ENCODE measurements around the gene SNX5. TPM values are rescaled to one million over a fixed set of nuclear protein-coding genes. Genes with fewer than 3 reads are reported as not detected.
A peak's percentile ranks its signal among the peaks of the same experiment; 100 is the strongest.

Gene SNX5
- total and polyA plus RNA-seq, 9 of the 15 experiments (the other 6 are each of a cell fraction or from before 2014, with no cell fraction given): 53.5 to 276 (median 160) TPM

GRCh38 chr20:17965042-17965697 is 3.4 kb downstream of the SNX5 start (continued):
- TF ChIP-seq ZNF398 (CRISPR knock-in tag; IDR thresholded peaks at IDR 0.05): no peak
- TF ChIP-seq, protein P1, sequence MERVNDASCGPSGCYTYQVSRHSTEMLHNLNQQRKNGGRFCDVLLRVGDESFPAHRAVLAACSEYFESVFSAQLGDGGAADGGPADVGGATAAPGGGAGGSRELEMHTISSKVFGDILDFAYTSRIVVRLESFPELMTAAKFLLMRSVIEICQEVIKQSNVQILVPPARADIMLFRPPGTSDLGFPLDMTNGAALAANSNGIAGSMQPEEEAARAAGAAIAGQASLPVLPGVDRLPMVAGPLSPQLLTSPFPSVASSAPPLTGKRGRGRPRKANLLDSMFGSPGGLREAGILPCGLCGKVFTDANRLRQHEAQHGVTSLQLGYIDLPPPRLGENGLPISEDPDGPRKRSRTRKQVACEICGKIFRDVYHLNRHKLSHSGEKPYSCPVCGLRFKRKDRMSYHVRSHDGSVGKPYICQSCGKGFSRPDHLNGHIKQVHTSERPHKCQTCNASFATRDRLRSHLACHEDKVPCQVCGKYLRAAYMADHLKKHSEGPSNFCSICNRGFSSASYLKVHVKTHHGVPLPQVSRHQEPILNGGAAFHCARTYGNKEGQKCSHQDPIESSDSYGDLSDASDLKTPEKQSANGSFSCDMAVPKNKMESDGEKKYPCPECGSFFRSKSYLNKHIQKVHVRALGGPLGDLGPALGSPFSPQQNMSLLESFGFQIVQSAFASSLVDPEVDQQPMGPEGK (CRISPR knock-in tag; IDR thresholded peaks at IDR 0.05; ENCODE audit: borderline replicate concordance): no peak
- TF ChIP-seq, protein P2, sequence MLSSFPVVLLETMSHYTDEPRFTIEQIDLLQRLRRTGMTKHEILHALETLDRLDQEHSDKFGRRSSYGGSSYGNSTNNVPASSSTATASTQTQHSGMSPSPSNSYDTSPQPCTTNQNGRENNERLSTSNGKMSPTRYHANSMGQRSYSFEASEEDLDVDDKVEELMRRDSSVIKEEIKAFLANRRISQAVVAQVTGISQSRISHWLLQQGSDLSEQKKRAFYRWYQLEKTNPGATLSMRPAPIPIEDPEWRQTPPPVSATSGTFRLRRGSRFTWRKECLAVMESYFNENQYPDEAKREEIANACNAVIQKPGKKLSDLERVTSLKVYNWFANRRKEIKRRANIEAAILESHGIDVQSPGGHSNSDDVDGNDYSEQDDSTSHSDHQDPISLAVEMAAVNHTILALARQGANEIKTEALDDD (IDR thresholded peaks at IDR 0.05): peak; percentile 69
- 0 out of 2 replicates have a peak, but pooled peaks have one; percentile 10 for TF ChIP-seq POLR2AphosphoS2 (IDR thresholded peaks at IDR 0.05; ENCODE audit: low read length)
- no peak for TF ChIP-seq MAFF (IDR thresholded peaks at IDR 0.05; ENCODE audit: low read length)
- TF ChIP-seq XRCC5 (IDR thresholded peaks at IDR 0.05; ENCODE audit: low read depth, low read length): no peak
- TF ChIP-seq MTA2 (IDR thresholded peaks at IDR 0.05; ENCODE audit: low read depth): no peak
- peak; percentile 46 for TF ChIP-seq POLR2B (IDR thresholded peaks at IDR 0.05; ENCODE audit: low read depth, partially characterized antibody)
- TF ChIP-seq FOXM1 (IDR thresholded peaks at IDR 0.05; ENCODE audit: low read depth): no peak
- no peak for TF ChIP-seq FOXM1 (CRISPR knock-in tag; IDR thresholded peaks at IDR 0.05; ENCODE audit: low read depth)
- TF ChIP-seq, protein P3, sequence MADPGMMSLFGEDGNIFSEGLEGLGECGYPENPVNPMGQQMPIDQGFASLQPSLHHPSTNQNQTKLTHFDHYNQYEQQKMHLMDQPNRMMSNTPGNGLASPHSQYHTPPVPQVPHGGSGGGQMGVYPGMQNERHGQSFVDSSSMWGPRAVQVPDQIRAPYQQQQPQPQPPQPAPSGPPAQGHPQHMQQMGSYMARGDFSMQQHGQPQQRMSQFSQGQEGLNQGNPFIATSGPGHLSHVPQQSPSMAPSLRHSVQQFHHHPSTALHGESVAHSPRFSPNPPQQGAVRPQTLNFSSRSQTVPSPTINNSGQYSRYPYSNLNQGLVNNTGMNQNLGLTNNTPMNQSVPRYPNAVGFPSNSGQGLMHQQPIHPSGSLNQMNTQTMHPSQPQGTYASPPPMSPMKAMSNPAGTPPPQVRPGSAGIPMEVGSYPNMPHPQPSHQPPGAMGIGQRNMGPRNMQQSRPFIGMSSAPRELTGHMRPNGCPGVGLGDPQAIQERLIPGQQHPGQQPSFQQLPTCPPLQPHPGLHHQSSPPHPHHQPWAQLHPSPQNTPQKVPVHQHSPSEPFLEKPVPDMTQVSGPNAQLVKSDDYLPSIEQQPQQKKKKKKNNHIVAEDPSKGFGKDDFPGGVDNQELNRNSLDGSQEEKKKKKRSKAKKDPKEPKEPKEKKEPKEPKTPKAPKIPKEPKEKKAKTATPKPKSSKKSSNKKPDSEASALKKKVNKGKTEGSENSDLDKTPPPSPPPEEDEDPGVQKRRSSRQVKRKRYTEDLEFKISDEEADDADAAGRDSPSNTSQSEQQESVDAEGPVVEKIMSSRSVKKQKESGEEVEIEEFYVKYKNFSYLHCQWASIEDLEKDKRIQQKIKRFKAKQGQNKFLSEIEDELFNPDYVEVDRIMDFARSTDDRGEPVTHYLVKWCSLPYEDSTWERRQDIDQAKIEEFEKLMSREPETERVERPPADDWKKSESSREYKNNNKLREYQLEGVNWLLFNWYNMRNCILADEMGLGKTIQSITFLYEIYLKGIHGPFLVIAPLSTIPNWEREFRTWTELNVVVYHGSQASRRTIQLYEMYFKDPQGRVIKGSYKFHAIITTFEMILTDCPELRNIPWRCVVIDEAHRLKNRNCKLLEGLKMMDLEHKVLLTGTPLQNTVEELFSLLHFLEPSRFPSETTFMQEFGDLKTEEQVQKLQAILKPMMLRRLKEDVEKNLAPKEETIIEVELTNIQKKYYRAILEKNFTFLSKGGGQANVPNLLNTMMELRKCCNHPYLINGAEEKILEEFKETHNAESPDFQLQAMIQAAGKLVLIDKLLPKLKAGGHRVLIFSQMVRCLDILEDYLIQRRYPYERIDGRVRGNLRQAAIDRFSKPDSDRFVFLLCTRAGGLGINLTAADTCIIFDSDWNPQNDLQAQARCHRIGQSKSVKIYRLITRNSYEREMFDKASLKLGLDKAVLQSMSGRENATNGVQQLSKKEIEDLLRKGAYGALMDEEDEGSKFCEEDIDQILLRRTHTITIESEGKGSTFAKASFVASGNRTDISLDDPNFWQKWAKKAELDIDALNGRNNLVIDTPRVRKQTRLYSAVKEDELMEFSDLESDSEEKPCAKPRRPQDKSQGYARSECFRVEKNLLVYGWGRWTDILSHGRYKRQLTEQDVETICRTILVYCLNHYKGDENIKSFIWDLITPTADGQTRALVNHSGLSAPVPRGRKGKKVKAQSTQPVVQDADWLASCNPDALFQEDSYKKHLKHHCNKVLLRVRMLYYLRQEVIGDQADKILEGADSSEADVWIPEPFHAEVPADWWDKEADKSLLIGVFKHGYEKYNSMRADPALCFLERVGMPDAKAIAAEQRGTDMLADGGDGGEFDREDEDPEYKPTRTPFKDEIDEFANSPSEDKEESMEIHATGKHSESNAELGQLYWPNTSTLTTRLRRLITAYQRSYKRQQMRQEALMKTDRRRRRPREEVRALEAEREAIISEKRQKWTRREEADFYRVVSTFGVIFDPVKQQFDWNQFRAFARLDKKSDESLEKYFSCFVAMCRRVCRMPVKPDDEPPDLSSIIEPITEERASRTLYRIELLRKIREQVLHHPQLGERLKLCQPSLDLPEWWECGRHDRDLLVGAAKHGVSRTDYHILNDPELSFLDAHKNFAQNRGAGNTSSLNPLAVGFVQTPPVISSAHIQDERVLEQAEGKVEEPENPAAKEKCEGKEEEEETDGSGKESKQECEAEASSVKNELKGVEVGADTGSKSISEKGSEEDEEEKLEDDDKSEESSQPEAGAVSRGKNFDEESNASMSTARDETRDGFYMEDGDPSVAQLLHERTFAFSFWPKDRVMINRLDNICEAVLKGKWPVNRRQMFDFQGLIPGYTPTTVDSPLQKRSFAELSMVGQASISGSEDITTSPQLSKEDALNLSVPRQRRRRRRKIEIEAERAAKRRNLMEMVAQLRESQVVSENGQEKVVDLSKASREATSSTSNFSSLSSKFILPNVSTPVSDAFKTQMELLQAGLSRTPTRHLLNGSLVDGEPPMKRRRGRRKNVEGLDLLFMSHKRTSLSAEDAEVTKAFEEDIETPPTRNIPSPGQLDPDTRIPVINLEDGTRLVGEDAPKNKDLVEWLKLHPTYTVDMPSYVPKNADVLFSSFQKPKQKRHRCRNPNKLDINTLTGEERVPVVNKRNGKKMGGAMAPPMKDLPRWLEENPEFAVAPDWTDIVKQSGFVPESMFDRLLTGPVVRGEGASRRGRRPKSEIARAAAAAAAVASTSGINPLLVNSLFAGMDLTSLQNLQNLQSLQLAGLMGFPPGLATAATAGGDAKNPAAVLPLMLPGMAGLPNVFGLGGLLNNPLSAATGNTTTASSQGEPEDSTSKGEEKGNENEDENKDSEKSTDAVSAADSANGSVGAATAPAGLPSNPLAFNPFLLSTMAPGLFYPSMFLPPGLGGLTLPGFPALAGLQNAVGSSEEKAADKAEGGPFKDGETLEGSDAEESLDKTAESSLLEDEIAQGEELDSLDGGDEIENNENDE (IDR thresholded peaks at IDR 0.05; ENCODE audit: low read depth, low read length): no peak

All from K562 (cell line).